Gastrocnemius medialis (tissue), 4 donors: ENCODE results near the gene SGPP2. TPM values are rescaled to one million over a fixed set of nuclear protein-coding genes. Genes with fewer than 3 reads are reported as not detected.
A peak's percentile ranks its signal among the peaks of the same experiment; 100 is the strongest.

Experiments
- ATAC-seq, 2 donors: fragments of 150-250 bp; one replicate each; pipeline ENCODE4 v1.9.1; 2016
- DNase-seq, 2 donors: peaks; one replicate each; pipeline ENCODE4 v3.0.0-alpha.2; 2019
- H3K27ac ChIP-seq, 4 donors: fragments of 200-600 bp; sonication (generic); 1 replicate in 1 of 4; 2 replicates in 3 of 4; pipeline ENCODE4 v1.5.1; 2016 to 2018; ENCODE audit warnings: mild to moderate bottlenecking in 2 of 4, moderate library complexity in 1 of 4
- H3K27me3 ChIP-seq, 3 donors: fragments of 200-600 bp; sonication (generic) in 2 of 3; 1 replicate in 1 of 3; 2 replicates in 2 of 3; pipeline versions ENCODE4 v1.5.1 to v1.6.0; 2016 to 2019; ENCODE audit warnings: mild to moderate bottlenecking in 1 of 3, moderate library complexity in 1 of 3
- H3K36me3 ChIP-seq, 2 donors: fragments of 200-600 bp; sonication (generic) in 1 of 2; one replicate each; pipeline ENCODE4 v1.5.1; 2017 to 2018
- H3K4me1 ChIP-seq, 2 donors: fragments of 200-600 bp; sonication (generic) in 1 of 2; one replicate each; pipeline ENCODE4 v1.5.1; 2016 to 2017; ENCODE audit warnings: mild to moderate bottlenecking in 2 of 2
- H3K4me3 ChIP-seq, 4 donors: fragments of 200-600 bp; sonication (generic) in 3 of 4; 1 replicate in 1 of 4; 2 replicates in 3 of 4; pipeline ENCODE4 v1.5.1; 2016 to 2019; ENCODE audit warnings: mild to moderate bottlenecking in 2 of 4
- H3K9me3 ChIP-seq, 3 donors: fragments of 200-600 bp; sonication (generic) in 2 of 3; 1 replicate in 1 of 3; 2 replicates in 2 of 3; pipeline ENCODE4 v1.5.1; 2016 to 2019
- CTCF ChIP-seq, 5 experiments: fragments of 450-650 bp in 3 of 5; fragments of 200-600 bp in 2 of 5; sonication (generic) in 2 of 5; IDR thresholded peaks in 4 of 5; conservative IDR thresholded peaks in 1 of 5; 1 replicate in 4 of 5; 2 replicates in 1 of 5; pipeline ENCODE4 v1.5.1; 2016 to 2019; ENCODE audit warnings: antibody characterized with exemption in 5 of 5, mild to moderate bottlenecking in 3 of 5, moderate library complexity in 3 of 5
- POLR2A ChIP-seq, 2 donors: fragments of 450-650 bp; IDR thresholded peaks; one replicate each; pipeline ENCODE4 v1.6.1; 2017; ENCODE audit warnings: antibody characterized with exemption in 2 of 2, mild to moderate bottlenecking in 2 of 2, moderate library complexity in 2 of 2
- in situ Hi-C, 4 donors: fragments of 200-750 bp; cut with MboI; loops; one replicate each; pipeline versions ENCODE4 v1.15.0 to v1.8.0; 2017; ENCODE audit warnings: low sequenced_read_pairs in 4 of 4
- intact Hi-C: fragments of 100-400 bp; cut with DNase I; formaldehyde crosslinking; loops from one replicate; pipeline ENCODE4 v1.15.1; 2023; ENCODE audit warnings: low total_unique reads
- total RNA-seq, 4 donors: library from RNA; depleted of rRNA; stranded (reverse); fragments of >200 nt; gene quantifications; one replicate each; pipeline versions ENCODE4 v1.1.0 to v1.2.3, GENCODE V29; 2016

Gene SGPP2
- total RNA-seq, 4 donors from 2014 or later = 0.17 to 0.59 (median 0.31) TPM; not detected in 1

DNA sequence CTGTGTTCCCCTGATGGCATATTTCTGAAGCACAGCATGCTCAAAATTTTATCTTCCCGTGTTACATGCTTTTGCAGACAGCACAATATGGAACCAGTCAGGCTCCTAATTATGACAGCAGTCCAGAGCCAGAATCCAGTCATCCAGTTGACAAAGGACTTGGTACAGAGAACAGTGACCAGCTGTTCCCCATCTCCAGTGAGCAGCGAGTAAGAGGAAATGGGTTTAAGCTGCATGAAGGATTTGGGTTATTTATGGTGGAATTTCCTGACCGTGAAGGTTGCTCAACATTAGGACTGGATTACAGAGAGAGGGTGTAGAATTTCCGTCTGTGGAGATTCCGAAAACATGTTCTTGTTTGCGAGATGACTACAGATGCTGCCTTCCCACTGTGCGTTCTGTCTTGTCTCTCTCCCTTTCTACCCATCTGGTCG lies 24.4 kb downstream of the SGPP2 start:
- DNase-seq (peak in 1 of 2 donors; percentile 27), ATAC-seq (peak; percentile 52 to 73)
- Histone ChIP-seq H3K4me1 (no peaks in the 10 kb centered on the region), H3K27ac (no peak overlapping the region), H3K36me3 (no peaks in the 10 kb centered on the region), H3K4me3 (no peak overlapping the region), H3K27me3 (peaks cover 0 to 6% (median 3%) of the 10 kb centered on the region in 3 donors), H3K9me3 (no peaks in the 10 kb centered on the region)
- TF ChIP-seq POLR2A (IDR thresholded peaks at IDR 0.05) (no peak), CTCF (IDR thresholded peaks at IDR 0.05 in 4 of 5, conservative IDR thresholded peaks at IDR 0.05 in 1 of 5) (no peak)
- intact Hi-C loops (no loop called here), in situ Hi-C loops (no loop called here)

- Histone ChIP-seq H3K27me3 (peaks cover 0 to 6% (median 3%) of the 10 kb centered on the region in 3 donors), H3K4me3 (no peak overlapping the region), H3K27ac (no peak overlapping the region), H3K9me3 (no peaks in the 10 kb centered on the region), H3K36me3 (no peaks in the 10 kb centered on the region), H3K4me1 (no peaks in the 10 kb centered on the region)
- in situ Hi-C loops (no loop called here), intact Hi-C loops (no loop called here)
- no peak for DNase-seq
- ATAC-seq = no peak
- TF ChIP-seq POLR2A (IDR thresholded peaks at IDR 0.05) (no peak), CTCF (IDR thresholded peaks at IDR 0.05 in 4 of 5, conservative IDR thresholded peaks at IDR 0.05 in 1 of 5) (no peak)
Measured at GRCh38 chr2:222450021-222450420, 25.7 kb downstream of the SGPP2 start.

GRCh38 chr2:222451224-222451674 lies 26.9 kb downstream of the SGPP2 start:
- ATAC-seq = no peak
- Histone ChIP-seq H3K27me3 (peaks cover 0 to 6% (median 3%) of the 10 kb centered on the region in 3 donors), H3K9me3 (no peaks in the 10 kb centered on the region), H3K4me1 (no peaks in the 10 kb centered on the region), H3K4me3 (no peak overlapping the region), H3K36me3 (no peaks in the 10 kb centered on the region), H3K27ac (no peak overlapping the region)
- in situ Hi-C loops = no loop called here
- TF ChIP-seq CTCF (IDR thresholded peaks at IDR 0.05 in 4 of 5, conservative IDR thresholded peaks at IDR 0.05 in 1 of 5) (no peak), POLR2A (IDR thresholded peaks at IDR 0.05) (no peak)
- intact Hi-C loops = no loop called here
- no peak for DNase-seq

- H3K36me3 ChIP-seq = no peaks in the 10 kb centered on the region
- H3K9me3 ChIP-seq = no peaks in the 10 kb centered on the region
- H3K4me1 ChIP-seq = no peaks in the 10 kb centered on the region
- H3K27ac ChIP-seq = no peak overlapping the region
- intact Hi-C loops (no loop called here), in situ Hi-C loops (no loop called here)
- ATAC-seq = peak in 1 of 2 donors; percentile 41
- H3K4me3 ChIP-seq = no peak overlapping the region
- H3K27me3 ChIP-seq = peaks cover 0 to 6% (median 3%) of the 10 kb centered on the region in 3 donors
- DNase-seq = peak; percentile 24 to 57
- TF ChIP-seq CTCF (IDR thresholded peaks at IDR 0.05 in 4 of 5, conservative IDR thresholded peaks at IDR 0.05 in 1 of 5) (no peak), POLR2A (IDR thresholded peaks at IDR 0.05) (no peak)
Measured at GRCh38 chr2:222452422-222452950, 28.1 kb downstream of the SGPP2 start.
